Body of pancreas (tissue), 4 donors: ENCODE results near the gene SNX32.

ENCODE experiments used
- CTCF ChIP-seq, 7 experiments: fragments of 450-650 bp in 4 of 7; fragments of 200-600 bp in 3 of 7; sonication (generic) in 3 of 7; IDR thresholded peaks; one replicate each; pipeline ENCODE4 v1.5.1; 2016 to 2019; ENCODE audit warnings: antibody characterized with exemption in 7 of 7
- POLR2A ChIP-seq, 3 donors: fragments of 450-650 bp; IDR thresholded peaks; one replicate each; pipeline ENCODE4 v1.6.1; 2016; ENCODE audit warnings: antibody characterized with exemption in 3 of 3, mild to moderate bottlenecking in 2 of 3

- TF ChIP-seq CTCF (IDR thresholded peaks at IDR 0.05) (no peak), POLR2A (IDR thresholded peaks at IDR 0.05) (no peak)
Measured at GRCh38 chr11:65789230-65790103, 44.3 kb upstream of the SNX32 start.
